ENCODE results near the gene UBE2U.

UBE2U gene

GRCh38 chr1:64287071-64287470, 83.6 kb downstream of the UBE2U start:
- no peak for DNase-seq (ENCODE audit: extremely low read depth in 1 of 2, low read depth in 1 of 2)

GRCh38 chr1:64290420-64290819, 87.0 kb downstream of the UBE2U start:
- no peak for DNase-seq (ENCODE audit: extremely low read depth in 1 of 2, low read depth in 1 of 2)

- DNase-seq (ENCODE audit: extremely low read depth in 1 of 2, low read depth in 1 of 2), result no peak
Measured at GRCh38 chr1:64291931-64292330, 88.5 kb downstream of the UBE2U start.

GRCh38 chr1:64292399-64292798, 89.0 kb downstream of the UBE2U start:
- no peak for DNase-seq (ENCODE audit: extremely low read depth in 1 of 2, low read depth in 1 of 2)

- DNase-seq (ENCODE audit: extremely low read depth in 1 of 2, low read depth in 1 of 2), result no peak
Measured at GRCh38 chr1:64293820-64294219, 90.4 kb downstream of the UBE2U start.

GRCh38 chr1:64295136-64295535, 91.7 kb downstream of the UBE2U start:
- no peak for DNase-seq (ENCODE audit: extremely low read depth in 1 of 2, low read depth in 1 of 2)

- no peak for DNase-seq (ENCODE audit: extremely low read depth in 1 of 2, low read depth in 1 of 2)
Measured at GRCh38 chr1:64295561-64295960, 92.1 kb downstream of the UBE2U start.

- DNase-seq (ENCODE audit: extremely low read depth in 1 of 2, low read depth in 1 of 2), result no peak
Measured at GRCh38 chr1:64296459-64296858, 93.0 kb downstream of the UBE2U start.

GRCh38 chr1:64302194-64302593, 98.8 kb downstream of the UBE2U start:
- no peak for DNase-seq (ENCODE audit: extremely low read depth in 1 of 2, low read depth in 1 of 2)

- DNase-seq (ENCODE audit: extremely low read depth in 1 of 2, low read depth in 1 of 2), result no peak
Measured at GRCh38 chr1:64302971-64303370, 99.5 kb downstream of the UBE2U start.

GRCh38 chr1:64304823-64305222, 101.4 kb downstream of the UBE2U start:
- no peak for DNase-seq (ENCODE audit: extremely low read depth in 1 of 2, low read depth in 1 of 2)

GRCh38 chr1:64308866-64309265, 105.4 kb downstream of the UBE2U start:
- DNase-seq (ENCODE audit: extremely low read depth in 1 of 2, low read depth in 1 of 2), result no peak

- no peak for DNase-seq (ENCODE audit: extremely low read depth in 1 of 2, low read depth in 1 of 2)
Measured at GRCh38 chr1:64309431-64309831, 106.0 kb downstream of the UBE2U start.

- DNase-seq (ENCODE audit: extremely low read depth in 1 of 2, low read depth in 1 of 2), result no peak
Measured at GRCh38 chr1:64310760-64311159, 107.3 kb downstream of the UBE2U start.

GRCh38 chr1:64312431-64312830, 109.0 kb downstream of the UBE2U start:
- no peak for DNase-seq (ENCODE audit: extremely low read depth in 1 of 2, low read depth in 1 of 2)

GRCh38 chr1:64315402-64315801, 112.0 kb downstream of the UBE2U start:
- no peak for DNase-seq (ENCODE audit: extremely low read depth in 1 of 2, low read depth in 1 of 2)

Data from stimulated activated CD8-positive, alpha-beta memory T cell treated with anti-CD3 and anti-CD28 coated beads, Interleukin-7, amount 100 ng/mL, for 48 hours (primary cell).